NCI-H2029 (cell line): Measurements from ENCODE around the gene PON2.

Experiments used
- DNase-seq: peaks from one replicate; lab custom pipeline; 2025; lab: John Stamatoyannopoulos, UW

The PON2 gene

DNA sequence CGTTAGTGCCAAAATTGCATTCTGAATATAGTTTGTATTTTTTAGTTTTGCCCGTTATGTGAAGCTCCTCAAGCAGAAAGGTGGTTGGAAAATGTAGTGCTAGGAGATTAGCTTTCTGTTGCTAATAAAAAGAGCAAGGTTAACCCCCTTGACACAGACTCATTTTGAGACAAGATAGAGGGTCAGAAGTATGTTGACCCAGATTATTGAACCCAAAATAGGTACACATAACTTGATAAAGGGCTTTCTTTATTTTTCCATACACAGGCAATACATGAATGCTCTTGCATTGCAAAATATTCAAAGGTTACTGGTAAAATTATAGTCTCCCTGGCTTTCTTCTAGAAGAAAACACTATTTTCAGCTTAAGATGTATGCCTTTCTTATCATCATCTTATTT, 10.0 kb upstream of the PON2 start:
- DNase-seq = no peak

- no peak for DNase-seq
These were observed 6.4 kb upstream of the PON2 start for GRCh38 chr7:95441042-95441823.

DNA sequence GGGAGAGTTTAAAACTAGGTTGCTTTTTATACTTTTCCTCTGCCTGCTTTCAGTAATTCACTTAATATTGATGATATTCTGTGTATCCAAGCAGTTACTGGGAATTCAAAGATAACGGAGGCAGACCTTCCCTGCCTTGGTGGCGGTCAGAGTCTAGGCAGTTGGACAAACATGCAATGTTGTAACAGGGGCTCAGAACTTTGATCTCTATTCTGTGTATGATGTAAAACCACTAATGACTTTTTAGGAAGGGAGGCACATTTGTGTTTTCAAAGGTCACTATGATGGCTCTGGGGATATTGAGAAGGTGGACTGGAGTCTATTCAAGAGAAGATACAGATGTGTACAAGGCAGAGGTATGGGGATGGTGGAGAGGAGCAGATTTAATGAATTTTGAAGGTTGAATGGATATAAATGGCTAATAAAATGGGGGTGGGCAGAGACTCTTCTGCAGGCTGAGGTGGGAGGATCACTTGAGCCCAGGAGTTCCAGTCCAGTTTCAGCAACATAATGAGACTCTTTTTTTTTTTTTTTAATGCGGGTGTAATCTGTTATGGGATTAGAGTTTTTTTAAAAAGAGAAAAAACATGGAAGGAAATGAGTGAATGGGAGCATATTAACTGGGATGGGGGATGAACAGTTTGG, 5.7 kb upstream of the PON2 start:
- no peak for DNase-seq

DNA sequence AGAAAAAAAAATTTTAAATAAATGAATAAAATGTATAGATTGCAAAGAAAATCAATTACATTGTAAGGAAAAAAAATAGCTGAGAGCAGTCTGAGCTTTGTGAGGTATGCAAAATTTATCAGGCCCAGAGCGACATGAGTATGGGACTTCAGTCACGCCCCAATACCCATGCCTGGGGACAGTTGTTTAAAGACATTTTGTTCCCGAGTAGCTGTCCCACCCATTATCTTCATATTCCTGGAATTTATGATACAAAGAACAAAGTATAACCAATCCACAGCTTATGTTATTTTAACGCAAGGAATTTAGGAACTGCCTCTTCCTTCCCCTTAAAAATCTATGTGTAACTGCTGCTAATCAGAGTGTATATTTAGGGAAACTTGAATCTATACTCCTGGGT, 1.6 kb upstream of the PON2 start:
- no peak for DNase-seq

DNA sequence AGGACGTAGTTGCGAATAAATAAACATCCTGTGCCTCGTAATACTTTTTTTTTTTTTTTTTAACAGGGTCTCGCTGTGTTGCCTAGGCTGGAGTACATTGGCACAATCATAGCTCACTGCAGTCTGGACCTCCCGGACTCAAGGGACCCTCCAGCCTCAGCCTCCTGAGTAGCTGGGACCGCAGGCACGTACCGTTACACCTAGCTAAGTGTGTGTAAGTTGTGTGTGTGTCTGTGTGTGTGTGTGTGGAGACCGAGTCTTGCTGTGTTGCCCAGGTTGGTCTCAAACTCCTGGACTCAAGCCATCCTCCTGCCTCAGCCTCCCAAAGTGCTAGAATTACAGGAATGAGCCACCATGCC, 573 bp upstream of the PON2 start:
- no peak for DNase-seq

GRCh38 chr7:95433952-95434556, 774 bp downstream of the PON2 start:
- DNase-seq = no peak

GRCh38 chr7:95433129-95433528, 1.7 kb downstream of the PON2 start:
- DNase-seq = no peak

DNA sequence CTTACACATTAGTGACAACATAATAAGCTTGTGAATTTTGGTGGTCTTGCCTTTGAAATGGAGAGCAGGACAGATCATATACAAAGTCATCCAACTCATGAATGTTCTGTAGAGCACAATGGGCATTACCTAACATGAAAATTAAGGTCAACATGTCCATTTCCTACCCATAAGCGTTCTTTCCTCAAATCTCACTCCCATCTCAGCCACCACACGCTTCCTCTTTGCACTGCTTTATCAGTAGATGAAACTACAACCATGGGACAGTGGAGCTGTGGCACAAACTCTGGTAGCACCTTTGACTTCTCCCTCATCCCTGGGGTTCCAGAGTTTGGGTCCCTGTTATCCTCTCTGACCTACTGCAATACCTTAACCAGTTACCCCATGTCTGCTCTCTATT, 2.2 kb downstream of the PON2 start:
- DNase-seq = no peak

DNA sequence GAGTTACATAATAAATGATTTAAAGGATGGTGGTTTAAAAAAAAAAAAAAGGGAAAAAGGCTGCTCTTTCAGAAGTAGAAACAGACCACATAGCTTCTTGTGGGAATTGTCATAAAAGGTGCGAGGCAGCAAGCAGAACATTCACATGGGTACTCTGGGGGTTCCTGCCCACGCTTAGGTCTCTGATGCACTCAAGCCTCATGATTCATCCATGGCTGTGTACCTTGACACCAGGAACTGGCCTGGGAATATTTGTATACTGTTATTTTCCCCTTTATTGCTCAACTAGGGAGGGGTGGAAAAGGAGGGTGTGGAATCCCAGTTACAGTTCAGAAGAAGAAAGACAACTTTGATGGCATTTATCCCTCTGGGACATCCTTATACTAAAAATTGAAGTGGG, 4.0 kb downstream of the PON2 start:
- no peak for DNase-seq

GRCh38 chr7:95429241-95429990, 5.4 kb downstream of the PON2 start:
- no peak for DNase-seq

DNA sequence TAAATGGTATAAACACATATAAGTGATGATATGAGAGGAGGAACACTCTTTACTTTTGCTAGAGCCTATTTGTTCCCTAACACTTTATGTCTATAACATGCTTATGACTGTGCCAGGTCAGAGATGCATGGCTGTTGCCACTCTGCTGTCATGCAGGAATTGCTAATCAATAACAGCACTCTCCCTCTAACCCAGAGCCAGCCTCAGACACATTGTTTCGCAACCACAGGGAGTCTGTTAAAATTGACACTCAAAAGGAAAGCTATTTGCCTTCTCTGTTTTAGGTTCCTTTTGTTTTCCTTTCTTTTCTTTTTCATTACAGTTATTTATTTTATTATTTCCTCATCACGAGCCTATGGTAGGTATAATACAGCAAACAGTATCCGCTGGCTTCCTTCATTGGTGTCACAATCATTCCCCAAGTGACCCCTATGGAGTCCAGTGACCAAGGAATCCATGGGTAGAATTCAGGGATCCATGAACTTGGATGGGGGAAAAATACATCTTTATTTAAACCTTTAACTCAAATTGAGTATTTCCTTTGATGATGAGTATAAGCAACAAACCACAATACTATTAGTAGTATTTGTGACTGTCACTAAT, 6.8 kb downstream of the PON2 start:
- no peak for DNase-seq

- no peak for DNase-seq
These were observed 7.7 kb downstream of the PON2 start for GRCh38 chr7:95427166-95427565.

GRCh38 chr7:95425694-95426093, 9.1 kb downstream of the PON2 start:
- DNase-seq = no peak

- no peak for DNase-seq
These were observed 10.1 kb downstream of the PON2 start for GRCh38 chr7:95424716-95425115.

GRCh38 chr7:95421847-95422444, 12.9 kb downstream of the PON2 start:
- DNase-seq = no peak

GRCh38 chr7:95421000-95421846, 13.6 kb downstream of the PON2 start:
- DNase-seq = peak; percentile 65

DNA sequence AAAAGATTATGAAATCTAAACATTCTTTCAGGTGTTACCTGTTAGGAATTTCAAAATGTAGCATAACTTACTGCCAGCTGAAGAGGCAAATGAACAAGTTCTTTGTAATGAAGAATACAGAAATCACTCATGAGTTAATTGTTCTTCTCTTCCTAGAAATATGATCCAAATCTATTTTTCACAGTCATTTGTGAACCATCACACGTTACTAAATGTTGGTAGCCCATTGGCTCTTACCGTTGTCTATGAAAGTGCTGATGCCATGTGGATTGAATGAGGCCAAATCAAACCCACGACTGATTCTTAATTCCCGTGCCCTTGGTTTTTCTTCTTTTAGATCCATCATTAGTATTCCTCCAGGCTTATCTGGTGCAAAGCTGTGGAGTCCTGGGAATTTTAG, 22.8 kb downstream of the PON2 start:
- DNase-seq = no peak

- DNase-seq = no peak
These were observed 23.2 kb downstream of the PON2 start for GRCh38 chr7:95411666-95412065.

DNA sequence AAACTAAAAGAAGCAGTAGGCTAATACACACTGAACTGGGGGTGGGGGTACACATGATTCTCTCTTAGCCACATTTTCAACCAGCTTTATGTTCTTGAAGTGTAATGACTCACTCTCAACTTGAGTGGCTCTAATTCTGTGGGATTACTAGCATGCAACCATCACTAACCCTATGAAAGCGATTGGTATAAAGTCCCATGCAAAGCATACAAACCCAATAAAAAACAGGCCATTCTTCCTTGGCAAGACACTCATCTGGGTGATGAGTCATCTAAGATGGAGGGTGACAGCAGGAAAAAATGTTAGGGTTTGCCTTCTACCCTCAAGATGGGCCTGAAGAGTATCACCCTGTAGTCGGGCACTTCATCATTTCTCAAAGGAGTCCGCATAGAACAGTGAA, 23.8 kb downstream of the PON2 start:
- DNase-seq = no peak

GRCh38 chr7:95407751-95408150, 27.1 kb downstream of the PON2 start:
- DNase-seq = no peak

GRCh38 chr7:95405800-95406199, 29.0 kb downstream of the PON2 start:
- DNase-seq = no peak
